Astrocyte of the cerebellum (primary cell): Measurements from ENCODE around the gene GNAQ.

Source experiments
- DNase-seq: peaks from one replicate; pipeline ENCODE4 v3.0.0-alpha.2; 2011; ENCODE audit warnings: low read depth
- H3K4me3 ChIP-seq: 2 replicates; pipeline ENCODE4 v1.5.1; 2011; ENCODE audit warnings: mild to moderate bottlenecking, low read depth, low read length, moderate library complexity
- CTCF ChIP-seq: IDR thresholded peaks from 2 replicates; pipeline ENCODE4 v1.5.1; 2012; ENCODE audit warnings: low read length, low read depth, moderate library complexity, mild to moderate bottlenecking; ENCODE audit errors: missing control alignments
- in situ Hi-C: cut with HindIII; loops from 2 replicates; pipeline ENCODE4 v1.10.0; 2017; ENCODE audit warnings: low sequenced_read_pairs

Gene GNAQ

GRCh38 chr9:77898864-77899263, 132.7 kb downstream of the GNAQ start:
- no peak for TF ChIP-seq CTCF
- in situ Hi-C loops = no loop called here
- DNase-seq = no peak
- no peak overlapping the region for H3K4me3 ChIP-seq

- no peak for DNase-seq
- H3K4me3 ChIP-seq = no peak overlapping the region
- in situ Hi-C loops = no loop called here
- peak; percentile 25 for TF ChIP-seq CTCF
Observed at GRCh38 chr9:77896938-77897667, 134.5 kb downstream of the GNAQ start.

- no peak for DNase-seq
- in situ Hi-C loops = no loop called here
- TF ChIP-seq CTCF = no peak
- no peak overlapping the region for H3K4me3 ChIP-seq
Observed at GRCh38 chr9:77896269-77896937, 135.2 kb downstream of the GNAQ start.

GRCh38 chr9:77893706-77894105, 137.9 kb downstream of the GNAQ start:
- TF ChIP-seq CTCF = no peak
- in situ Hi-C loops = no loop called here
- no peak for DNase-seq
- H3K4me3 ChIP-seq = no peak overlapping the region

- no peak for TF ChIP-seq CTCF
- in situ Hi-C loops = no loop called here
- DNase-seq = no peak
- H3K4me3 ChIP-seq = no peak overlapping the region
Observed at GRCh38 chr9:77892955-77893514, 138.6 kb downstream of the GNAQ start.

GRCh38 chr9:77892171-77892570, 139.4 kb downstream of the GNAQ start:
- TF ChIP-seq CTCF = no peak
- DNase-seq = no peak
- H3K4me3 ChIP-seq = no peak overlapping the region
- in situ Hi-C loops = no loop called here
